ENCODE results near the gene TRIM10.
"Not testable (repeated sequence)": the region's sequence is repeated elsewhere in the genome, so short reads cannot be mapped to it uniquely, and the experiment has no call there.

Gene TRIM10

DNA sequence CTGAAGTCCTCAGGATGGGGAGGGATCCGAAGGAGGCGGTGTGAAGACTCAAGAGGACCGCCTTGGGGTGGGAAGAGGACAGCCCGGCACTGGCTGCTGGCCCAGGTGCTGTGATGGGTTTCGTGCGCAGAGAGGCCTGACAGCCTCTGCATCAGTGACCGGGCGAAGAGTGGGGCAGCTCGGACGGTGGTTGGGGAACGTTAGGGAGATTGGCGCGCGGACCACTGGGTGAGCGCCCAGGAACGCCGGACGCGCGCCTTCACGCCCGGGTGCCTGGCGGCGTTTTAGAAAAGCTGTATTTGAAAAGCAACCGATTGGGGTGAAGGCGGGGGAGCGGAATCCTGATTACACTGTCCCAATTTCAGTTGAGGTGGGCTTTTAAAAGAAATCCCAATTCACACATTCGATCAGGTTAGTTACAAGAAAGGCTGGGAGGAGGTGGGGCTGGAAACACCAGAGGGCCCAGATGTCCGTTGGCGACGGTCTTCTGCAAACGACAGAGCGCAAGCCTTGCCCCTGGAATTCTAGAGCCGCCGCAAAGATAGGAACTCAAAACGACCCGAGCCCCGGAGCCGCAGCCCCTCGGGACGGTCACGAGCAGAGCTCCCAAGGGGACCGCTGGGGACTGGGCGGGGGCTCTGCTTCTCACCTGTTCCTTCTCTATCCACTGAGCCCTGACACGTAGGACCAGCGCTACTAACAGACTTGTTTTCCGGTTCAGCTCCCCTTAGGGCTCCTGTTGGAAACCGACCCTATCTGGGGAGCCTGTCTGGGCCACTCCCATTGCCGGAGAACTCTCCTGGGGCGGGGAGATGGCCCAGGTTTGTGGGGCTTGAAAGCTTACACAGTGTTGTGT is 33.5 kb downstream of the TRIM10 start:
- DNase-seq, result no peak

DNA sequence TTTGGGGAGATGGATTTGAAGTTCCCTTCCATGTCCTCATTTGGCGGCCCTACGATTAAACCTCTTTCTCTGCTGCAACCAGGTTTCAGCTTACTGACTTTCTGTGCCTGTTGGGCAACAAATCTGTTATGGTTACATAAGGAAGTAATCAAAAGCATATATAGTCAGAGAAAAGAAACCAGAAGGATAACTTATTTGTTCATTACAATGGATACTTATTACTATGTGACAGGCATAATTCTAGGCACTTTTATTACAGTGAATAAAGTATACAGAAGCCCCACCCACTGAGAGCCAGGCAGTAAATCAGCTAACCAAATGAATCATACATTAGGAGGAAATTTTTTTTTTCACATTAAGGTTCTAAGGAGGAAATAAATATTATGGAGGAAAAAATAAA is 38.5 kb downstream of the TRIM10 start:
- DNase-seq, result no peak

DNA sequence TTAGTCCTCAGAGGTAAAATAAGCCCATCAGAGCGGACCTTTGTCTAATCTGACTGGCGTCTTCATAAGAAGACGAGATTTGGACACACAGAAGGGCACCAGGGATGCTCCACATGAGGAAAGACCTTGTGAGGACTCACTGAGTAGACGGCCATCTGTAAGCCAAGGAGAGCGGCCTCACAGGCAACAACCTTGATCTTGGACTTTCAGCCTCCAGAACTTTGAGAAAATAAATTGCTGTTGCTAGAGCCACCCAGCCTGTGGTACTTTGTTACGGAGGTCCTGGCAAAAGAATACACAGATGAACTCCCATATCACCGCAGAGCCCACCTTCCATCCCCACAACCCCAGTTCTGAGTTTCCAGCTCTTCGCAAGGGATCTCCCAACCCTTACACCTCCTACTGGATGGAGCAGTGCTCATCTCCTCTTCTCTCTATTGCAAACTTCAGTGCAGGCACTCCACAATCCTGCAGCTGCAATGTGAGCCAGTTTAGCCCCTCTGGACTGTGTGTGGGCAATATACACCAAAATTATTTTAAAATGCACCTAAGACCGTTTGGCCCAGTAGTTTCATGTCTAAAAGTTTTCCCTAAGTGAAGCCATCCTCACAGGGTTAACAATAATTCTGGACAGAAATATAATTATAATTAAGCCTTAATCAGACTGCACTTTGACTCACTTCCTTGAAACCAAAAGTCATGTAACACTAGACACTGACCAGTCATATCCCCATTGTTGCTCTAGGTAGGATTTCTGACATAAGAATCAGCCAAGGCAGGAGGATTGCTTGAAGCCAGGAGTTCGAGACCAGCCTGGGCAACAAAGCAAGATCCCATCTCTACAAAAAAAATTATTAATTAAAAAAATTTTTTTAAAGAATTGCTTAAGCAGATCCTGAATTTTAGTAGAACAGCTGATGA is 39.3 kb downstream of the TRIM10 start:
- DNase-seq, result no peak

DNA sequence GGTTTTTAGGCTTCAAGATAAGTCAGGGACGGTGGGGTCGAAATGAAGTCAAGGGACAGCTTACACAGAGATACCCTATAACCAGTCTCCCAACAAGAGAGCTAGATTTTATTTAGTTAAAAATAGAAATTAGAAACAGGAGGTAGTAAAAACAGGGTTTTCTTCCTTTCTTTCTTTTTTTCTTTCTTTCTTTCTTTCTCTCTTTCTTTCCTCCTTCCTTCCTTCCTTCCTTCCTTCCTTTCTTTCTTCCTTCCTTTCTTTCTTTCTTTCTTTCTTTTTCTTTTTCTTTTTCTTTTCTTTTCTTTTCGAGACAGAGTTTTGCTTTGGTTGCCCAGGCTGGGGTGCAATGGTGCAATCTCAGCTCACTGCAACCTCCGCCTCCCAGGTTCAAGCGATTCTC is 42.3 kb downstream of the TRIM10 start:
- not testable (repeated sequence) for DNase-seq

DNA sequence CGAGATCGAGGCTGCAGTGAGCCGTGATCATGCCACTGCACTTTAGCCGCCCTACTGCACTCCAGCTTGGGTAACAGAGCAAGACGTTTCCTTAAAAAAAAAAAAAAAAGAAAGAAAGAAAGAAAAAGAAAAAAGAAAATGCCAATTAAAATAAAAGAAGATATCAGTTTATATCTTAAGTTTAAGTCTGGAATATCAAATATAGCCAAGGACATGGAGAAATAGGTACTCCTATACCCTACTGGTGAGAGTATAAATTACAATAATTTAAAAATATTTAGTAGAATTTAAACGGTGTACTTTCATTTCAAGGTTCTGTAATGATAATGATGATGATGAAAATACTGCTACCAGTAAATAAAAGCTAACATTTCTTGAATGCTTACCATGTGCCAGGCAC is 44.3 kb downstream of the TRIM10 start:
- no peak for DNase-seq

DNA sequence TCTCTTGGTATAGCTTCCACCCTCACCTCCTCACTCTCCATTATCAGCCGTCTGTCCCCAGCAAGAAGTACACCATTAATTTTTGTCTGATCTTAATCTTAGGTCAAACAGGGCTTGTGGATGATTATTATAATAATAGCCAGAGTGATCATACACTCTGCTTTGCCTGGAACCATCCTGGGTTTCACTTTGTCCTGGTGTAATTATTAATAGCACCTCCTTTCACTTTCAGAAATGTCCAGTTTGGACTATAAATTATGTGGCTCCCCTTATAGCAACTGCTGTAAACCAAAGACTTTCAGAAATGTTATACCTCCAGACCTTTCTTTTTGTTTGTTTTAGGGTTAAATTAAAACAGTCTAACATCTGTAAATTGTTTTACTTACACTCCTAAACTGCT is 47.2 kb downstream of the TRIM10 start:
- DNase-seq, result no peak

DNA sequence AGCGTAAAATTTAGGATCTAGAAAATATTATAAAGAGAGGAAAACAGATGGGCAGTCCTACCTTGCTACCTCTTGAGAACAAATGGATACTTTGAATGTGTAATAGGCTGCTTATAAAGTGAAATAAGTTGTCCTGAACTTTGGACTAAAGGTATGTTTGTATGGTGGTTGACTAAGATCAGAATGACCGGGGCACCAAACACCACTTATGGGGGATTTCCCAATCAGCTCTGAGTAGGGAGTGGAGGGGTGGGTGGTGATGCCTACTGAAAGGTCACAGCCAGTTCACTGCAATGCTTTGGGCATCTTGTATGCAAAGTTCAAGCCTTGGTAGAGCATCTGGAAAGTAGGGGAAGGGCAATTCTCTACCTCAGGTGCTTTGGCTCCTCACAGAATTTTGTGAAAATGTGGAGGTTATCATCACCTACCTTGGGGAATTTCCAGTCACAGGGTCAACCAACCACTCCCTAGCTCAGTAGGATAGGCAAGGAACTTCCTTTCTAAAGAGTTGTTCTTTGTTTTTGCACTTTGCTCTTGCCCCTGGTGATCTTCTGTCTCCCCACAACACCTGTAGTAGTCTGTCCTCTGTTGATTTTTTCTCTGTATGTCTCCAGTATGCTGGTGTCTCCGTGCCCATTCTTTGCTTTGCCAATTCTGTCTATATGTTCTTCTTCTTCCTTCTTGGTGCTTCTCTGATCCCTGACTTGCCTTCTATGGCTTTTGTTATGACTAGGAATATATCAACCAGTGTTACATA is 47.8 kb downstream of the TRIM10 start, which contains the start of gene TRIM31:
Gene TRIM31 (minus strand): TSS at position 88 of the 757 bp plus-strand sequence. CDS start 285 bp downstream, outside the sequence.
- DNase-seq, result no peak

DNA sequence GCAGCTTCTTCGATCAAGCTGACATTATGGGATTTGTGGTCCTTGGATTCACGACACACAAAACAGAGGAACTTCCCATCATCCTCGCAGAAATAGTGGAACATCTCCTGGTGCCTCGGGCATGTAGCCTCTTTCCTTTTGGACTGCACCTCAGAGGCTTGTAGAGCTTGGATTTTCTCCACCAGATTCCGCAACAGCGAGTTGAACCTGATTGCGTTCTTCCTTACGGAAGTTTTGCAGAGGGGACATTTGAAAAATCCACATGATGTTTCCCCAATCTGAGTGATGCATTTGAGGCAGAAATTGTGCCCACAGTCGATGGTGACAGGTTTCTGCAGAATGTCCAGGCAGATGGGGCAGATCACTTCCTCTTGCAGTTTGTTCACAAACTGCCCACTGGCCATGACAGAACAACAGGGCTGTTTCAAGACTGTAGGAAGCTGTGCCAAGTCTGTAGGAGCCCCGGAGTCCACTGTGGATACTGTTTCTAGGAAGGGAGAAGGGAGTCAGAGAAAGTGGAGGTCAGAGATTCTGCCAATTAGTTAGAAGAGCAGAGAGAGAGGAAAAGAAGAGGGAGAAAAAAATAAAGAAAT is 48.5 kb downstream of the TRIM10 start:
- DNase-seq, result no peak

DNA sequence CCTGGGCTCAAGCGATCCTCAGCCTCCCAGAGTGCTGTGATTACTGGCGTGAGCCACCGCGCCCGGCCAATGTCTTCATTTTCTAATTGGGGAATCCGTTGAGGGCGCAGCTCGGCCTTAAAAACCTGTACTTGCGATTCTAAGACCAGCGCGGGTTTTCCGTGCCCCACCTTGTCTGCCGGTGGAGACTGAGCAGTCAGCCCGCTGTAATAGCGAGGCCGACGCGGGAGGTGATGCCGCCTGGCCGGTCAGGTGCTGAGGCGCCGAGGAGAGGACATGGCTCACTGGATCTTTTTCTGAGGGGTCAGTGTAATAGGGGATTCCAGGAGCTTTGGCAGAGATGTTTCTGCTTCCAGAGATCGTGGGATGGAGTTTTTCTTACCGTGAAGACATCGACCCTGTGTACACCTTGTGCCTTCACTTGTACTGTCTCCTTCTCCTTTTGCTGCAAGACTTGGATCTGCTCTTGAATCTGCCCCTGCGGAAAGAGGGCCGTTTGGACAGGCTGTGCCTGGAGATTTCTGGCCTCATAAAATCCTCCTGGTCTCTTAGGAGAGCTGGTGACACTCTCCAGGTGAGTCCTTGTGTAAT is 49.6 kb downstream of the TRIM10 start:
- DNase-seq, result no peak

DNA sequence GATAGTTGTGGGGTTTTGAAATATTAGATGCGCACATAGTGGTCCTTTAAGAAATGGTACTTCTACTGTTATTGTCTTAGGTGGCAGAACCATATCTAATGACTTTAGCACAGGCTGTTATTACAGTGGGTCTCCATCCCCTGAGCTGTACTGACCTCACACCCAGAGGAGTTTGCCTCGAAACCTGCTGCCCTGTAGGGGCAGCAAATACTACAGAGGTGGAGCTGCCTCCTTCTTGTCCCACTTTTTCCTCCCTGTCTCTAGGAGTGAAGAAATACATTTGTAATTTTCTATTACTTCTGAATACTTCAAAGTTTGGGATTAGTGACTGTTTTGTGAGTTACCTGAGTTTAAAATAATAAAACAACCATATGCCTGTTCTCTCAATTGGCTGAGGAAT is 56.4 kb downstream of the TRIM10 start:
- DNase-seq, result peak; percentile 15

DNA sequence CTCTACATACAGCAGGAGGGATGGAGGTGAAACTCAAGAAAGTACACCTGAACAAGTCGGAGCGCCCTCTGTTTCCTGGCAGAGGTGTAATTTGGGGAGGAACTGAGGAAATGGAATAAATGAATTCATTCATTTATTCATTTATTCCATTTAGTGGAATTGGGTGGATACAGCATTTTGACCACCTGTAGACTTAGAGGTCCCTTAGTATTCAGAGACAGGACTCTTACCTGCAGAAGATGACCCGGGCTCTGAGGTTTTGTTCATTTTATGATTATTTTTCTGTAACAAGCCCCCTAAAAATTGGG is 57.2 kb downstream of the TRIM10 start:
- no peak for DNase-seq

DNA sequence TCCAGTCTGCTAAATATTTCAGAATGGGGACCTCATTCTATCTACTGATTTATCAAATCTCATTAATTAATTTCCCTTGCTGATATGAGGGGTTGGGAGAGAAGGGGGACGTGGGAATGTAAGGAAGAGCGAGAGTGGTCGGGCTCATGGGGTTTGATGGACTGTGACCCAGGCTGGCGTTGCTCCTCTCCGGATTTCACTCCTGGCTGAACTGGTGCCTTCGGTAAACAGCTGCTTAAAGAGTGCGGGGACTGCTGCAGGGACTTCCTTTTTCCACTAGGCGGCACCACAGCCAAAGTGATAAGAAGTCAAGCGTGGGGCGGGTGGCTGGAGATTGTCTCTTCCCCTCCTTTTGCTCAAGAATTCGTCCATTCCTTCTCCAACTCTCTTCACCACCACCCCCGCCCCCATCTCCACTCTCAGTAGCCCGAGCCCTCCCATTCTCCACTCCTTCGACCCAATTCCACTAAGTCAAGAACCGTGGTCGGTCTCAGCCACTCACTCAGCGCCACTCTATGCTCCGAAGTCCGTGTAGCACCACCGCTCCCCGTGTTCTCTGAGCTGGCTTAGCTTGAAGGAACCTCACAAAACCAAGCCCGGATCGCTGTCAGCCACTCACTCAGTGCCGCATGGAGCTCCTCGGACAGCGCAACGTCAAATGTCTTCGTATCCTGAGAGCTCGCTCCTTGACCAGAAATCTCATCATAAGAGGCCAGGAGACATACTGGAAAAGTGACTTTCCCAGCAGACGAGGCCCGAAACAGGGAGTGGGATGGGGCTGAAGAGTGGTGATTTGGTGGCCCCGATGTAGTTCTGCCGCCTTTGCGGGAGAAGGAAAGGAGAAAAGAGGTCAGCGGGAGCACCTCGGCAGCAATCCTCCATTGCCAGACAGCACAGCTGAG is 57.8 kb downstream of the TRIM10 start:
- peak; percentile 95 for DNase-seq

DNA sequence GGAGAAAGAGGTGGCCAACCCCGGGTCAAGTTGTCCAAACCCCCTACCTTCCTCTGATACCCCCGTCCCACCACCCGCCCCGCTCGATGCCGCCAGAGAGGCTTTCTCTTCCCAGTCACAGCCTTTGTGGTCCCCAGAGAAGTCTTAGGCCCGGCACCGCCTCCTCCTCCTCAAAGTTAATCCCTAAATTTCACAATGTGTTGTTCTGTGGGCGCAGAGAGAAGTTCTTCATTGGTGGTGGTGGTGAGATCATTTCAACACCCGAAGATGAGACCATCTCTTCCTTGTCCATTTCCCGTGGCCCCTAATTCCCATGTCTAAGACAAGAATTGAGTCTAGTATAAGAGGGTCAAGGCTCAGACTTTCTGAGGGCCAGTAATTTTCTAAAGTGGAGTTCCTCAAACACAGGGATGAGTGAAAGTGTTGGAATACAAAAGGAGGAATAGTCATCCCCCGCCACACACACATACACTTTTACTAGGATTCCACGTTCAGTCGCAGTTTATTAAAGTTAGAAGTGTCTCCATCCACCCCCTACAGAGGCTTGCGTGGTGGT is 58.5 kb downstream of the TRIM10 start:
- no peak for DNase-seq
